Measurements from ENCODE around the gene VAV3. TPM values are rescaled to one million over a fixed set of nuclear protein-coding genes. Genes with fewer than 3 reads are reported as not detected.

The VAV3 gene
- polyA plus RNA-seq, 1 donor, result 18.3 TPM

GRCh38 chr1:107821340-107821739, 143.6 kb downstream of the VAV3 start:
- no peak for DNase-seq
- Histone ChIP-seq H3K27me3 (ENCODE audit: control insufficient read depth, insufficient read depth, low read length) (no peaks in the 10 kb centered on the region), H3K4me3 (ENCODE audit: low read length) (no peak overlapping the region), H3K27ac (ENCODE audit: low read length) (no peak overlapping the region), H3K9me3 (ENCODE audit: control insufficient read depth, low read depth, low read length) (no peaks in the 10 kb centered on the region), H3K36me3 (ENCODE audit: control insufficient read depth, insufficient read depth, low read length) (no peaks in the 10 kb centered on the region), H3K4me1 (ENCODE audit: control insufficient read depth, insufficient read depth, low read length) (no peaks in the 10 kb centered on the region)
- WGBS (ENCODE audit: insufficient coverage, low lambda C conversion rate), result 90% methylated on average over 3 of the region's 4 CpGs

- no peaks in the 10 kb centered on the region for H3K36me3 ChIP-seq (ENCODE audit: control insufficient read depth, insufficient read depth, low read length)
- H3K4me3 ChIP-seq (ENCODE audit: low read length), result no peak overlapping the region
- no peak for DNase-seq
- H3K9me3 ChIP-seq (ENCODE audit: control insufficient read depth, low read depth, low read length), result no peaks in the 10 kb centered on the region
- no peaks in the 10 kb centered on the region for H3K4me1 ChIP-seq (ENCODE audit: control insufficient read depth, insufficient read depth, low read length)
- H3K27ac ChIP-seq (ENCODE audit: low read length), result no peak overlapping the region
- no peaks in the 10 kb centered on the region for H3K27me3 ChIP-seq (ENCODE audit: control insufficient read depth, insufficient read depth, low read length)
These were observed 144.2 kb downstream of the VAV3 start for GRCh38 chr1:107820801-107821200.

GRCh38 chr1:107817935-107818334, 147.0 kb downstream of the VAV3 start:
- Histone ChIP-seq H3K4me3 (ENCODE audit: low read length) (no peak overlapping the region), H3K27ac (ENCODE audit: low read length) (no peak overlapping the region), H3K36me3 (ENCODE audit: control insufficient read depth, insufficient read depth, low read length) (no peaks in the 10 kb centered on the region), H3K27me3 (ENCODE audit: control insufficient read depth, insufficient read depth, low read length) (no peaks in the 10 kb centered on the region), H3K9me3 (ENCODE audit: control insufficient read depth, low read depth, low read length) (no peaks in the 10 kb centered on the region), H3K4me1 (ENCODE audit: control insufficient read depth, insufficient read depth, low read length) (no peaks in the 10 kb centered on the region)
- DNase-seq, result no peak
- WGBS (ENCODE audit: insufficient coverage, low lambda C conversion rate), result no CpG with 5 or more reads among the region's 2 CpGs

- no peaks in the 10 kb centered on the region for H3K27me3 ChIP-seq (ENCODE audit: control insufficient read depth, insufficient read depth, low read length)
- no peak for DNase-seq
- no peaks in the 10 kb centered on the region for H3K36me3 ChIP-seq (ENCODE audit: control insufficient read depth, insufficient read depth, low read length)
- H3K4me3 ChIP-seq (ENCODE audit: low read length), result no peak overlapping the region
- no peaks in the 10 kb centered on the region for H3K4me1 ChIP-seq (ENCODE audit: control insufficient read depth, insufficient read depth, low read length)
- H3K27ac ChIP-seq (ENCODE audit: low read length), result no peak overlapping the region
- no peaks in the 10 kb centered on the region for H3K9me3 ChIP-seq (ENCODE audit: control insufficient read depth, low read depth, low read length)
- WGBS (ENCODE audit: insufficient coverage, low lambda C conversion rate), result 80% methylated on average over 1 of the region's 1 CpG
These were observed 147.8 kb downstream of the VAV3 start for GRCh38 chr1:107817206-107817605.

GRCh38 chr1:107810291-107810951, 154.6 kb downstream of the VAV3 start:
- no peaks in the 10 kb centered on the region for H3K36me3 ChIP-seq (ENCODE audit: control insufficient read depth, insufficient read depth, low read length)
- H3K4me1 ChIP-seq (ENCODE audit: control insufficient read depth, insufficient read depth, low read length), result no peaks in the 10 kb centered on the region
- no peak overlapping the region for H3K27ac ChIP-seq (ENCODE audit: low read length)
- H3K4me3 ChIP-seq (ENCODE audit: low read length), result no peak overlapping the region
- 100% methylated on average over 2 of the region's 2 CpGs for WGBS (ENCODE audit: insufficient coverage, low lambda C conversion rate)
- no peaks in the 10 kb centered on the region for H3K9me3 ChIP-seq (ENCODE audit: control insufficient read depth, low read depth, low read length)
- H3K27me3 ChIP-seq (ENCODE audit: control insufficient read depth, insufficient read depth, low read length), result no peaks in the 10 kb centered on the region
- DNase-seq, result no peak

- H3K27me3 ChIP-seq (ENCODE audit: control insufficient read depth, insufficient read depth, low read length), result no peaks in the 10 kb centered on the region
- H3K36me3 ChIP-seq (ENCODE audit: control insufficient read depth, insufficient read depth, low read length), result no peaks in the 10 kb centered on the region
- H3K4me3 ChIP-seq (ENCODE audit: low read length), result no peak overlapping the region
- H3K4me1 ChIP-seq (ENCODE audit: control insufficient read depth, insufficient read depth, low read length), result no peaks in the 10 kb centered on the region
- H3K9me3 ChIP-seq (ENCODE audit: control insufficient read depth, low read depth, low read length), result no peaks in the 10 kb centered on the region
- WGBS (ENCODE audit: insufficient coverage, low lambda C conversion rate), result 96% methylated on average over 3 of the region's 3 CpGs
- no peak for DNase-seq
- H3K27ac ChIP-seq (ENCODE audit: low read length), result no peak overlapping the region
These were observed 157.1 kb downstream of the VAV3 start for GRCh38 chr1:107807855-107808254.

GRCh38 chr1:107807405-107807804, 157.6 kb downstream of the VAV3 start:
- H3K4me1 ChIP-seq (ENCODE audit: control insufficient read depth, insufficient read depth, low read length), result no peaks in the 10 kb centered on the region
- H3K36me3 ChIP-seq (ENCODE audit: control insufficient read depth, insufficient read depth, low read length), result no peaks in the 10 kb centered on the region
- WGBS (ENCODE audit: insufficient coverage, low lambda C conversion rate), result no CpG with 5 or more reads among the region's 1 CpG
- H3K9me3 ChIP-seq (ENCODE audit: control insufficient read depth, low read depth, low read length), result no peaks in the 10 kb centered on the region
- no peak overlapping the region for H3K4me3 ChIP-seq (ENCODE audit: low read length)
- DNase-seq, result no peak
- no peaks in the 10 kb centered on the region for H3K27me3 ChIP-seq (ENCODE audit: control insufficient read depth, insufficient read depth, low read length)
- no peak overlapping the region for H3K27ac ChIP-seq (ENCODE audit: low read length)

GRCh38 chr1:107806902-107807301, 158.1 kb downstream of the VAV3 start:
- Histone ChIP-seq H3K9me3 (ENCODE audit: control insufficient read depth, low read depth, low read length) (no peaks in the 10 kb centered on the region), H3K4me3 (ENCODE audit: low read length) (no peak overlapping the region), H3K27ac (ENCODE audit: low read length) (no peak overlapping the region), H3K36me3 (ENCODE audit: control insufficient read depth, insufficient read depth, low read length) (no peaks in the 10 kb centered on the region), H3K4me1 (ENCODE audit: control insufficient read depth, insufficient read depth, low read length) (no peaks in the 10 kb centered on the region), H3K27me3 (ENCODE audit: control insufficient read depth, insufficient read depth, low read length) (no peaks in the 10 kb centered on the region)
- DNase-seq, result no peak
- WGBS (ENCODE audit: insufficient coverage, low lambda C conversion rate), result 93% methylated on average over 3 of the region's 4 CpGs

- H3K4me1 ChIP-seq (ENCODE audit: control insufficient read depth, insufficient read depth, low read length), result no peaks in the 10 kb centered on the region
- no peaks in the 10 kb centered on the region for H3K9me3 ChIP-seq (ENCODE audit: control insufficient read depth, low read depth, low read length)
- WGBS (ENCODE audit: insufficient coverage, low lambda C conversion rate), result no CpG with 5 or more reads among the region's 1 CpG
- no peaks in the 10 kb centered on the region for H3K27me3 ChIP-seq (ENCODE audit: control insufficient read depth, insufficient read depth, low read length)
- H3K36me3 ChIP-seq (ENCODE audit: control insufficient read depth, insufficient read depth, low read length), result no peaks in the 10 kb centered on the region
- DNase-seq, result no peak
- no peak overlapping the region for H3K4me3 ChIP-seq (ENCODE audit: low read length)
- no peak overlapping the region for H3K27ac ChIP-seq (ENCODE audit: low read length)
These were observed 160.2 kb downstream of the VAV3 start for GRCh38 chr1:107804741-107805140.

GRCh38 chr1:107804134-107804533, 160.8 kb downstream of the VAV3 start:
- no peak overlapping the region for H3K4me3 ChIP-seq (ENCODE audit: low read length)
- H3K27ac ChIP-seq (ENCODE audit: low read length), result no peak overlapping the region
- H3K9me3 ChIP-seq (ENCODE audit: control insufficient read depth, low read depth, low read length), result no peaks in the 10 kb centered on the region
- WGBS (ENCODE audit: insufficient coverage, low lambda C conversion rate), result 89% methylated on average over 1 of the region's 1 CpG
- H3K4me1 ChIP-seq (ENCODE audit: control insufficient read depth, insufficient read depth, low read length), result no peaks in the 10 kb centered on the region
- DNase-seq, result no peak
- H3K27me3 ChIP-seq (ENCODE audit: control insufficient read depth, insufficient read depth, low read length), result no peaks in the 10 kb centered on the region
- H3K36me3 ChIP-seq (ENCODE audit: control insufficient read depth, insufficient read depth, low read length), result no peaks in the 10 kb centered on the region

- no peak overlapping the region for H3K27ac ChIP-seq (ENCODE audit: low read length)
- WGBS (ENCODE audit: insufficient coverage, low lambda C conversion rate), result 80% methylated on average over 1 of the region's 1 CpG
These were observed 161.4 kb downstream of the VAV3 start for GRCh38 chr1:107803579-107803978.

More at GRCh38 chr1:107803579-107803978, 161.4 kb downstream of the VAV3 start:
- Histone ChIP-seq H3K36me3 (ENCODE audit: control insufficient read depth, insufficient read depth, low read length) (no peaks in the 10 kb centered on the region), H3K4me3 (ENCODE audit: low read length) (no peak overlapping the region), H3K27me3 (ENCODE audit: control insufficient read depth, insufficient read depth, low read length) (no peaks in the 10 kb centered on the region), H3K4me1 (ENCODE audit: control insufficient read depth, insufficient read depth, low read length) (no peaks in the 10 kb centered on the region), H3K9me3 (ENCODE audit: control insufficient read depth, low read depth, low read length) (no peaks in the 10 kb centered on the region)
- DNase-seq, result no peak
